Measurements from ENCODE around the gene F10.
A peak's percentile ranks its signal among the peaks of the same experiment; 100 is the strongest.

The F10 gene

DNA sequence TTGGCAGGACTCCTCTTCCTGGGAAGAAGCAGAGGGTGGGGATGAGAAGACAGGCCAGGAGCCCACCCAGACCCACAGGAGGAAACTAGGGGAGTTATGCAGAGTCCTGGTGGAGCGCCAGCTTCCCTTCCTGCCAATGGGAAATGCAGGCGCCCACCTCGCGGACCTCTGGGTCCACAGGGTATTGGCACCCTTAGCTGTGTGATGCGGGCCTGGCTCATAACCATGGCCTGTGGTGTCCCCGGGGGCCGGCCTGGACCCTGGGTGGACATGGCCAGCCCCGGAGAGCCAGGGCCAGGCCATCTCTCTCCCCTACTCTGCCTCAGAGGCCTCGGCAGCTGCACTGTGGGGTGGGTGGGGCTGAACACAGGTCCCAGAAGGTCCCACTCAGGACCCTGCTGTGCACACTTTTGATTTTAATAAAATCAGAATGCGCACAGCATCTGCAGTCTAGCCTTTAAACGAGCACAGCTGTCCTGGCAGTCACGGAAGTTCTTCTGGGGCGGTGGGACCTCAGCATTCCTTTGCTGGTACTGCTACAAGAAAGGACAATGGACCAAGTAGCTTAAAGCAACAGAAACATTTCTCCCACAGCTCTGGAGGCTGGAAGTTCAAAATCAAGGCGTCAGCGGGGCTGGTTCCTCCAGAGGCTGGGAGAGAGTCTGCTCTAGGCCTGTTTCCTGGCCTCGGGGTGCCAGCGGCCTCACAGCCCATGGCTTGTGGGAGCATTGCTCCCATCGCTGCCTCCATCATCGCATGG, 1.8 kb downstream of the F10 start:
- Mint-ChIP-seq H3K4me3 (no peak overlapping the region), H3K9me3 (no peaks in the 10 kb centered on the region), H3K36me3 (ENCODE audit: low read depth) (no peaks in the 10 kb centered on the region), H3K27me3 (peaks cover 20% of the 10 kb centered on the region), H3K4me1 (ENCODE audit: low read depth) (no peaks in the 10 kb centered on the region), H3K27ac (no peak overlapping the region)

DNA sequence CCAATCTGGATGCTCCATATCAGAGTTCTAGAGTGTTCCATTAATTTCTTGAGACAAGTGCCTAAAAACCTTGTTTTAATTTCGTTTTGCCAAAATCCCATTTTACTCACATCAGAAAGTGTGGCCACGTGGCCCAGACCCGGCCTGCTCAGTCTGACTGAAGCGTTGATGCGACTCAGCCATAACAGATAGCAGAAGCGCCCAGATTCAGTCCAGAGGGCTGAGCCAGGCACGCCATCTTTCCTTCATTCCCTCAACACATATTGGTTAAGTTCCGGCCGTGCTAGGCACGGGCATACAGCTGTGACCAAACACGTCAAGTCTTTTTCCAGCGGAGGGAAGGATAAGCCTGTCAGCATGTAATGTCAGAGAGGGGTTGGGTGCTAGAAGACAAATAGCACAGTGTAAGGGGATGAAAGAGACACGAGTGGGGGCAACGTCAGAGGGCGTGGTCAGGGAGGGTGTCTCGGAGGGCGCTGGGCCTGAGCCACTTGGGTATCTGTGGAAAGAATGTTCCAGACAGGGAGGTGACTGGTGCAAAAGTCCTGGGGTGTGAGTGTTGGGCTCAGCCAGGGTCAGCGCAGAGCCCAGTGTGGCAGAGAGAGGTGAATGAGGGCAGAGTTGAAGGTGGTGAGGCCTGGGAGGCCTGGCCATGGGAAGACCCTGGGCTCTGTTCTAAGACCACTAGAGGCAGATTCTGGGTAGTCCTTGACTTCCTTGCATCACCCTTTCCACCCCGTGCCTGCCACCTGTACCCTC, 3.1 kb downstream of the F10 start:
- no peak overlapping the region for H3K27ac Mint-ChIP-seq
- H3K4me1 Mint-ChIP-seq (ENCODE audit: low read depth): no peaks in the 10 kb centered on the region
- no peaks in the 10 kb centered on the region for H3K36me3 Mint-ChIP-seq (ENCODE audit: low read depth)
- peaks cover 22% of the 10 kb centered on the region for H3K27me3 Mint-ChIP-seq
- no peaks in the 10 kb centered on the region for H3K9me3 Mint-ChIP-seq
- no peak overlapping the region for H3K4me3 Mint-ChIP-seq

DNA sequence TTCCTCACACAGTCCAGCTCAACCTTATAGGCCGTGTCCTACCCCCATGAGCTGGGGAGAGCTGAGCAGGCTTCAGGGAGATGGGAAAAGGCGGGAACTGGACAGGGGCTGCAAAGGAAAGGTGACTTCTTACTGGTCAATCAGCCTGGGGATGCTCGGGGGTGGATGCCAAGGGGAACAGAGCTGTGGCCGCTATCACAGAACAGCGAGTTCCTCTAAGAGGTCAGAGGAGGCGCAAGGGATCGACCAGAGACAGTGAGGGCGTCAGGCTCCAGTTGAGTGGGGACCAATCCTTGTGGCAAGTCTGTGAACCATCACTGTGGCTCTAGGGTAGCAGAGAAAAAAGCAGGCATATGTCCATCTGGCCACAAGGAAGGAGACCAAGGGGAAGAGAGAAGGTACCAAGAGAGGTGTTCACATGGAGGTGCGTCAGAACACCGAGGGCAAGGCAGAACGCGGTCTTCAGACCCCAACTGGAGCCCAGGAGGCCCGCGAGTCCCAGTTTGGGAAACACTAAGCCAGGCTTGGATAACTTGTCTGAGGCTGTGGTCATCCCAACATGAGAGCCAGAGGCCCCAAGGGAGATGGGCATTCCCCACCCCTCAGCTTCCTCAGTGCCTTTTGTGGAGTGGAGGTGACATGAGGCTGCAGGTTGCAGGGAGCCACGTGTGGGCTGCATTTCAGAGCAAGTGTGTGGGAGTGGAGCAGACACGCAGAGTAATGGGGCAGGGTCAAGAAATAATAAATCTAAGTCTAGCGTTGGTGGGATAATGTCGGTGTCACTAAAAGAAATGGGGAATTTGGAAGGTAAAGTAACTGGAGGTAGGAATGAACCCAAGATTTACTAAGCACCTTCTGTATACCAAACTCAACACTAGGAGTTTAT, 3.9 kb downstream of the F10 start:
- Mint-ChIP-seq H3K36me3 (ENCODE audit: low read depth) (no peaks in the 10 kb centered on the region), H3K27me3 (peaks cover 30% of the 10 kb centered on the region), H3K4me1 (ENCODE audit: low read depth) (no peaks in the 10 kb centered on the region), H3K4me3 (no peak overlapping the region), H3K27ac (no peak overlapping the region), H3K9me3 (no peaks in the 10 kb centered on the region)

DNA sequence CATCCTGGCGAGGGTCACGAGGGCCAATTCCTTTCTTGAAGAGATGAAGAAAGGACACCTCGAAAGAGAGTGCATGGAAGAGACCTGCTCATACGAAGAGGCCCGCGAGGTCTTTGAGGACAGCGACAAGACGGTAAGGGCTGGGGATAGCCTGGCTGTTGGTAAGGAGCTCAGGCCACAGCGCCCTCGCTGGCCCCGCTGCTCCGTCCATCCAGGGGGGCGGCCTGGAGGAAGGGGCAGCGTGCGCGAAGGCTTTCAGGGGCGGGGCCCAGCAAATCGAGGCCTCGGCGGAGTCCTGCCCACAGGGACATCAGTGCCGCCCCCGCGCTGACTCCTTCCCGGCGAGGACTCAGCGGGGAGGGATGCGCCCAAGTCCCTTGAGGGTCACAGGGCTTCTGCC, 6.9 kb downstream of the F10 start:
- peaks cover 38% of the 10 kb centered on the region for H3K27me3 Mint-ChIP-seq
- no peaks in the 10 kb centered on the region for H3K9me3 Mint-ChIP-seq
- no peaks in the 10 kb centered on the region for H3K4me1 Mint-ChIP-seq (ENCODE audit: low read depth)
- no peak overlapping the region for H3K27ac Mint-ChIP-seq
- no peaks in the 10 kb centered on the region for H3K36me3 Mint-ChIP-seq (ENCODE audit: low read depth)
- no peak overlapping the region for H3K4me3 Mint-ChIP-seq

DNA sequence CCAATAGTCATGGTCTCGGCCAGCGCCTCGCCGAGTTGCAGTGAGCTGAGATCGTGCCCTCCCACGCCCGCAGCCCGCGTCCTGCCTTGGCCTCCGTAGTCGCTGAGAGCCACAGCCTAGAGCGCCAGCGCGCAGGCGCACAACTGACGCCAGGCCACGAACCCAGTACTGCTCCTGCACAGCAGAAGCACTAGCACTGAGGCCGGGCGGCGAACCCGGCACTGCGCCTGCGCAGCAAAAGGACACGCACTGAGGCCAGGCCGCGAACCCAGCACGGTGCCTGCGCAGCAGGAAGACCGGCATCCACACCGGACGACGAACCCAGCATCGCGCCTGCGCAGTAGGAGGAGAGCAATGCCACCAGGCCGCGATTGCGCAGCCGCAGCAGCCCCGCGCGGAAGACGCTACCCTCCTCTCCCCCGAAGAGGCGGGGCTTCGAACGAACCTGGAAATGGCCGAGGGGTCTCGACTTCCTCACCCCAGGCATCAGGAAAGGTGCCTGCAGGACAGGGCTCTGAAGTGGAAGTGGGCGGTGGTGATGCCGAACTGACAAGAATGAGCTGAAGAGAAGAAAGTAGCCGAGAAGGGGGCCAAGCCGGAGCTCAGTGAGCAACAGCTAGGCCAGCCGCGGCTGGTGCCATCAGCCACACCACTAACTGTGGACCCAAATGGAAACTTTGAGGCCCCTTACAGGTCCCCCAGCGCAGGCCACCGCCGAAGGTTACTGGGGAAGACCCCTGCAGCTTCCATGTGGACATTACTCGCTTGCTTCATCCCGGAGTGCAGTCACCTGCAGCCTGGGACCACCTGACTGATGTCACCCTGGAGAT, 7.5 kb downstream of the F10 start:
- Mint-ChIP-seq H3K27ac (no peak overlapping the region), H3K4me3 (peak overlapping the region; percentile 50), H3K9me3 (no peaks in the 10 kb centered on the region), H3K36me3 (ENCODE audit: low read depth) (no peaks in the 10 kb centered on the region), H3K27me3 (peaks cover 38% of the 10 kb centered on the region), H3K4me1 (ENCODE audit: low read depth) (no peaks in the 10 kb centered on the region)

DNA sequence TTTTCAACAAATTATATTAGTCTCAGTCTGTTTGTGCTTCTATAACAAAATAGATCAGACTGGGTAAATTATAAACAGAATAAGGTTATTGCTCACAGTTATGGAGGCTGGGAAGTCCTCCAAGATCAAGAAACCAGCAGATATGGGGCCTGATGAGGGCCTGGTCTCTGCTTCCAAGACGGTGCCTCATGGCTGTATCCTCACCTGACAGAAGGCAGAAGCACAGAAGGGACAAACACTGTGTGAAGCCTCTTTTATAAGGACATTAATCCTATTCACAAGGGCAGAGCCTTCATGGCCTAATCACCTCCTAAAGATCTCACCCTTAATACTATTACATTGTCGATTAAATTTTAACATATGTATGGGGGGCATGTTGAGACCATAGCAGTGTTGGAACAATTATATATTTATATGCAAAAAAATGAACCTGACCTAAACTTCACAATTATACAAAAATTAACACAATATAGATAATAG, 12.7 kb downstream of the F10 start:
- Mint-ChIP-seq H3K27ac (no peak overlapping the region), H3K9me3 (no peaks in the 10 kb centered on the region), H3K27me3 (peaks cover 29% of the 10 kb centered on the region), H3K4me1 (ENCODE audit: low read depth) (no peaks in the 10 kb centered on the region), H3K36me3 (ENCODE audit: low read depth) (no peaks in the 10 kb centered on the region), H3K4me3 (no peak overlapping the region)

DNA sequence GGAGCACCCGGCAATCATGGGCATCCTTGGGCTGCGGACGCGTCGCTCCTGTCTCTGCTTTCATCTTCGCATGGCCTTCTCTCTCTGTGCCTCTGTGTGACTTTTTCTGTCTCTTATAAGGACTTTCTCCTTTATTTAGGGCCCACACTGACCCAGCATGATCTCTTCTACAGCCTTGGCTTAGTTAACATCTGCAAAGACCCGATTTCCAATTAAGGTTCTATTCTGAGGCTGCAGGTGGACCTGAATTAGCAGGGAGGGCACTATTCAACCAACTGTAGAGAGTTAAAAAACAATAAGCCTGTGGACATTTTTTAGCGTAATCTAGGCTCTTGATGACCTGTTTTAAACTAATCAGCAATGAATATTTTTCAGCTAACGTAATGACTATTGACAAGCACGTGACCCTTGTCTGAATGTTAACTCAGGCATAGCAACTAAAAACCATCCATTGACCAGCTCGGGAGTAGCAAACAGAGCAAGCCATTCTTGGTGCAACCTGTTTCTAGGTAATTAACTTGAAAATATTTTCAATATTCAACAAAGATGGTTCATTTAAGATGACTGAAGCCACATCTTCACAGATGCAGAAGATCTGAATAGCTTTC, 15.2 kb downstream of the F10 start:
- H3K9me3 Mint-ChIP-seq: no peaks in the 10 kb centered on the region
- H3K27me3 Mint-ChIP-seq: peaks cover 15% of the 10 kb centered on the region
- no peaks in the 10 kb centered on the region for H3K4me1 Mint-ChIP-seq (ENCODE audit: low read depth)
- H3K4me3 Mint-ChIP-seq: no peak overlapping the region
- no peak overlapping the region for H3K27ac Mint-ChIP-seq
- H3K36me3 Mint-ChIP-seq (ENCODE audit: low read depth): no peaks in the 10 kb centered on the region

DNA sequence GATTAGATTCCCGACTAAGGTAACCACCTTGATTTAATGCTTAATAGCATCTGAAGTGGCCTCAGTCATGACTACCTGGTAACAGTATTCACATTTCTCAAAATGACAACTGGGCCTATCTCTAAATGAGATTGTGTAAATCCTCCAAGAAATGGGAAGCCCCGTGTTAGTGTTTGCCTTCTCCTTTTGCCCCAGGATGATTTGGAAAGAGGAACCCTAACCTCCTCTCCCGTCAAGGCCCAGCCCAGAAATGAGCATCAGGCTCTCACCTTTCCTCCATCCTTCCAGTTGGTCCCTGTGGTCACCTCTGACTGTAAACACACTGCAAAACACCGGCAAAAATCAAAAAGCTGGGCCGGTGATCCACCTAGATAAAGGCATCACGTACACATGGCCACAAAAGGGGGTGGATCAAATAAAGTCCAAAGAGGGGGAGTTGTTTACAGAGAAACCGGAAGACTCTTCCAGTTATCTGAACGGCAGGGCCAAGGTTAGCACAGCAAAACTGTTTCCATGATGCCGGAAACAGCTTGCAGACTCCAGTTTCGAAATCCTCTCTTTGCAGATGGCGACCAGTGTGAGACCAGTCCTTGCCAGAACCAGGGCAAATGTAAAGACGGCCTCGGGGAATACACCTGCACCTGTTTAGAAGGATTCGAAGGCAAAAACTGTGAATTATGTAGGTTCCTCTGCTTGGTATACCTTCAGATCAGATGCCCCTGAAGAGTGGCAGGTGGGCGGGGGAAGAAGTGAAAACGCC, 16.4 kb downstream of the F10 start:
- H3K4me3 Mint-ChIP-seq: no peak overlapping the region
- H3K36me3 Mint-ChIP-seq (ENCODE audit: low read depth): no peaks in the 10 kb centered on the region
- H3K9me3 Mint-ChIP-seq: no peaks in the 10 kb centered on the region
- H3K27me3 Mint-ChIP-seq: peaks cover 11% of the 10 kb centered on the region
- H3K4me1 Mint-ChIP-seq (ENCODE audit: low read depth): no peaks in the 10 kb centered on the region
- H3K27ac Mint-ChIP-seq: no peak overlapping the region

DNA sequence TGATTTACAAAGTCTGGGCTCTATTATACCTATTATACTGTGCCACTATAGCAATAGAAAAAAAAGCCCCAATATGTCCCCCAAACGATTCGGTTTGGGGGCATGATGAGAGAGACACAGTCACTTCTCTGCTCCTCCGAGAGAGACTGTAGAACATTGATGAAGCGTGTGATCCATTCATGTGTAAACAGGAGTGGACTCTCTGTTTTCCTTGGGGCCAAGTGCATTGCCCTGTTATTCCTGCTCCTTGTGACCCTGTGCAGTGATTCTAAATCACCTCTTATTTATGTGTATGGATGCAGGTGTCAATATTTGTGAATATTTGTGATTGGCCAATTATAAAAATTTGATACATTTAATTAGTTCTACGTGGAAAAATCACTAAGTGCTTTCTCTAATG, 17.0 kb downstream of the F10 start:
- Mint-ChIP-seq H3K4me1 (ENCODE audit: low read depth) (no peaks in the 10 kb centered on the region), H3K36me3 (ENCODE audit: low read depth) (no peaks in the 10 kb centered on the region)

DNA sequence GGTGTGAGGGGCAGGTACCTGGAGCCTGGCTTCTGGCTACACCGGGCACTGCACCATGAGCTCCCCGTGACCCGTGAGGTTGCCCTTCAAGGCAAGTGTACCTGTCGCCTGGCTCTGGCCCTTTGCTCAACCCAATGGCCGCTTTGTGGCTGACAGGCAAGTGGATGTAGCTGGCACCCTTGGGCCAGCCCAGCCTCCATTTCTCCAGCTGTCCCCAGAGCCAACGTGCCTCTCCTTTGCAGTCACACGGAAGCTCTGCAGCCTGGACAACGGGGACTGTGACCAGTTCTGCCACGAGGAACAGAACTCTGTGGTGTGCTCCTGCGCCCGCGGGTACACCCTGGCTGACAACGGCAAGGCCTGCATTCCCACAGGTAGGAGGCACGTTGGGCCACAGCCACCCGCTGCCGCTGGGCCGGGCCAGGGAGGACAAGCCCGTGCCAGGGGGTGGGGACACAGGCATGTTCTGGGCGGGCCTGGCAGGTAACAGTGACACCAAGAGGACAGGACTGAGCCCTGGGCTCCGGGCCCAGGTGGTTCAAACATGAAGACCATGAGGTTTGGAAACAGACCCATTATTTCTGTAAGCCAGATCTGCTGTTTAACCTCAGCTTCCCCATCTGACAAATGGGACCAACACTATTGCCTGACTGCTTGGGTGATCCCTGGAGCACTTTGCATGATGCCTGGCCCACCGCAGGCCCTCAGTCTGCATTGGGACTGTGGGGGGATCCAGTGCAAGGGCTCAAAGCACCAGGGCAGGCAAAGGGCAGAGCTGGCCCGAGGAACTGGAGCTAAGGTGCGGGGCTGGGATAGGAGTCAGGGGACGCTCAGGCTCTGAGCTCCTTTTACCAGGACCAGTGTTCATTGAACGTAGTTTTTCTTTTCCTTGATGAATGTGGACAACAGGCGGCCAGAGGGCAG, 18.3 kb downstream of the F10 start:
- H3K9me3 Mint-ChIP-seq: no peaks in the 10 kb centered on the region
- H3K4me1 Mint-ChIP-seq (ENCODE audit: low read depth): peaks cover 6% of the 10 kb centered on the region
- peaks cover 9% of the 10 kb centered on the region for H3K27me3 Mint-ChIP-seq
- no peaks in the 10 kb centered on the region for H3K36me3 Mint-ChIP-seq (ENCODE audit: low read depth)
- no peak overlapping the region for H3K4me3 Mint-ChIP-seq
- no peak overlapping the region for H3K27ac Mint-ChIP-seq

More for the DNA sequence above, 17.0 kb downstream of the F10 start:
- H3K4me3 Mint-ChIP-seq: no peak overlapping the region
- H3K9me3 Mint-ChIP-seq: no peaks in the 10 kb centered on the region
- H3K27ac Mint-ChIP-seq: no peak overlapping the region
- peaks cover 11% of the 10 kb centered on the region for H3K27me3 Mint-ChIP-seq

DNA sequence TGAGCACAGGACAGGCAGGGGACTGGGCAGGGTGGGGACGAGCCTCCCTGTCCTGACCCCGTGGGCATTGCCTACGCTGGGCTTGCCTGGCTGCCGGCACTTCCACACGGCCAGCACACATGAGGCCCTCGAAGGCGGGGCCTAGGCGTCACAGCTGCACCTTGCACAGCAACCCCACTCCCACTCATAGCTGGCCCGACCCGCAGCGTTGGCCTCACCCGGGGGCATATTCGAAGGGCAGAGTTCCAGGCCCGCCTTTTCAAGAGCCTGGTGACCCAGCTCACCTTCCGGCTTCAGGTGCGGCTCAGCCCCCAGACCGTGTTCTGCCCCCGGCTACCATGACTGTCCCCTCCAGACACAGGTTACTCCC, 19.0 kb downstream of the F10 start:
- Mint-ChIP-seq H3K27ac (no peak overlapping the region), H3K4me3 (no peak overlapping the region), H3K27me3 (peaks cover 7% of the 10 kb centered on the region), H3K36me3 (ENCODE audit: low read depth) (no peaks in the 10 kb centered on the region), H3K9me3 (no peaks in the 10 kb centered on the region), H3K4me1 (ENCODE audit: low read depth) (peaks cover 9% of the 10 kb centered on the region)

DNA sequence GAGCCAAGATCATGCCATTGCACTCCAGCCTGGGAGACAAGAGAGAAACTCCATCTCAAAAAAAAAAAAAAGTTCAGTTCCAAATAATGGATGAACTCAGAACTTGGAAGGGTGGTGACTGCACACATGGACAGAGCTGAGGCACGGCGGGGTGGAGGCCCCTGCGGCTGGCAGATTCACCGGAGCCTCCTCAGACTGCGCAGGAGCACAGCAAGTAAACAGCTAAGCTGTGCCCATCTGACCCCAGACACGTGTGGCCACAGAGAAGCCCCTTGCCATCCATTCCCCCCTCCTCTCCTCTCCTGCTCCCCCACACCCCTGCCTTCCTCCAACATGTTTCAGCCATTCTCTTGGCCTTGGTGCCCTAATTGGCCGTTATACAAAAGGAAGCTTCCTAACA, 20.3 kb downstream of the F10 start:
- H3K27me3 Mint-ChIP-seq: peaks cover 1% of the 10 kb centered on the region
- no peak overlapping the region for H3K27ac Mint-ChIP-seq

More for the DNA sequence above, 20.3 kb downstream of the F10 start:
- Mint-ChIP-seq H3K9me3 (no peaks in the 10 kb centered on the region), H3K4me3 (no peak overlapping the region), H3K36me3 (ENCODE audit: low read depth) (no peaks in the 10 kb centered on the region), H3K4me1 (ENCODE audit: low read depth) (peaks cover 9% of the 10 kb centered on the region)
